Kidney (tissue), 14 donors: ENCODE measurements around the gene AXIN1. TPM values are rescaled to one million over a fixed set of nuclear protein-coding genes. Genes with fewer than 3 reads are reported as not detected.
"Not testable (repeated sequence)": the region's sequence is repeated elsewhere in the genome, so short reads cannot be mapped to it uniquely, and the experiment has no call there.

Experiments used
- DNase-seq, 5 donors: peaks; one replicate each; pipeline ENCODE4 v3.0.0-alpha.2; 2013 to 2020
- FAIRE-seq: peaks from 2 replicates; lab custom pipeline; 2012; peaks lifted over from hg19 to GRCh38; lab: Jason Lieb, UNC
- H3K27ac ChIP-seq, 2 donors: one replicate each; pipeline ENCODE4 v1.7.0; 2013; ENCODE audit warnings: low read depth in 2 of 2, low read length in 2 of 2, inconsistent platforms in 1 of 2
- H3K27me3 ChIP-seq: one replicate; pipeline ENCODE4 v1.7.1; 2013; ENCODE audit warnings: low read length, inconsistent platforms; ENCODE audit not compliant: control insufficient read depth, insufficient read depth
- H3K36me3 ChIP-seq, 3 donors: one replicate each; pipeline versions ENCODE4 v1.7.0 to v1.7.1; 2013; ENCODE audit warnings: low read length in 3 of 3, control low read depth in 1 of 3, inconsistent platforms in 1 of 3; ENCODE audit not compliant: insufficient read depth in 3 of 3, control insufficient read depth in 2 of 3
- H3K4me1 ChIP-seq, 3 donors: one replicate each; pipeline versions ENCODE4 v1.7.0 to v1.7.1; 2013; ENCODE audit warnings: low read length in 3 of 3, inconsistent platforms in 1 of 3, low read depth in 1 of 3; ENCODE audit not compliant: control insufficient read depth in 2 of 3, insufficient read depth in 2 of 3
- H3K4me3 ChIP-seq, 3 donors: one replicate each; pipeline versions ENCODE4 v1.7.0 to v1.8.1; 2013; ENCODE audit warnings: low read length in 3 of 3, control low read depth in 1 of 3, inconsistent platforms in 1 of 3
- H3K9ac ChIP-seq, 3 donors: one replicate each; pipeline versions ENCODE4 v1.7.0 to v1.7.1; 2013; ENCODE audit warnings: low read length in 3 of 3, control low read depth in 1 of 3, inconsistent platforms in 1 of 3
- H3K9me3 ChIP-seq, 3 donors: one replicate each; pipeline versions ENCODE4 v1.7.0 to v1.7.1; 2013; ENCODE audit warnings: low read length in 3 of 3, control low read depth in 1 of 3, inconsistent platforms in 1 of 3; ENCODE audit not compliant: control insufficient read depth in 2 of 3, insufficient read depth in 1 of 3
- CTCF ChIP-seq: IDR thresholded peaks from 3 replicates; pipeline ENCODE4 v1.5.1; 2012; ENCODE audit warnings: mild to moderate bottlenecking, moderate library complexity, borderline replicate concordance; ENCODE audit not compliant: insufficient read depth; ENCODE audit errors: extremely low read depth
- intact Hi-C: fragments of 100-400 bp; cut with DNase I; formaldehyde crosslinking; loops from one replicate; pipeline ENCODE4 v1.11.1; 2022
- polyA plus RNA-seq: library from polyadenylated mRNA; stranded (reverse); fragments of 350-450 nt; fragmentation: Illumina TruSeq; extraction: RNeasy Lipid Tissue Mini Kit (QIAGEN cat#74804); gene quantifications from one replicate; pipeline ENCODE4 v1.2.3, GENCODE V29; 2014; ENCODE audit warnings: low read depth, low replicate concordance; ENCODE audit not compliant: insufficient read depth
- total RNA-seq: library from RNA; stranded (reverse); fragmentation: NEBNext Ultra II Directional; extraction: Animal tissue kit (Norgen Biotek cat#: 25700); gene quantifications from one replicate; pipeline ENCODE4 v1.2.1, GENCODE V29; 2021
- donor health status: control.
- donor health status: control.
- donor health status: control.
- donor health status: control.
- donor health status: control.
- donor health status: DM: yes; HTN: yes; CAD: no.
- donor health status: Normal renal cell carcinoma (clear cell type).

AXIN1 gene
- total and polyA plus RNA-seq, 2 donors from 2014 or later = 9.7 to 24.6 TPM

GRCh38 chr16:259814-260253 lies 92.7 kb downstream of the AXIN1 start:
- FAIRE-seq = no peak
- Histone ChIP-seq H3K36me3 (peaks cover 0 to 30% (median 16%) of the 10 kb centered on the region in 3 donors), H3K9ac (no peak overlapping the region), H3K27ac (no peak overlapping the region), H3K4me3 (no peak overlapping the region), H3K27me3 (no peaks in the 10 kb centered on the region), H3K9me3 (no peaks in the 10 kb centered on the region), H3K4me1 (no peaks in the 10 kb centered on the region)
- intact Hi-C loops = no loop called here
- no peak for TF ChIP-seq CTCF
- DNase-seq = no peak

GRCh38 chr16:259226-259625 lies 93.3 kb downstream of the AXIN1 start:
- intact Hi-C loops = no loop called here
- DNase-seq (no peak), FAIRE-seq (no peak)
- Histone ChIP-seq H3K36me3 (peaks cover 0 to 29% (median 16%) of the 10 kb centered on the region in 3 donors), H3K9me3 (no peaks in the 10 kb centered on the region), H3K27me3 (no peaks in the 10 kb centered on the region), H3K9ac (no peak overlapping the region), H3K27ac (no peak overlapping the region), H3K4me3 (no peak overlapping the region), H3K4me1 (no peaks in the 10 kb centered on the region)
- TF ChIP-seq CTCF = no peak

- H3K27me3 ChIP-seq, FAIRE-seq, DNase-seq, H3K4me3 ChIP-seq, H3K4me1 ChIP-seq, H3K9ac ChIP-seq, H3K27ac ChIP-seq, H3K9me3 ChIP-seq, intact Hi-C loops: not testable (repeated sequence)
- H3K36me3 ChIP-seq = peaks cover 0 to 26% (median 16%) of the 10 kb centered on the region in 3 donors
Measured at GRCh38 chr16:258091-258490, 94.4 kb downstream of the AXIN1 start.

DNA sequence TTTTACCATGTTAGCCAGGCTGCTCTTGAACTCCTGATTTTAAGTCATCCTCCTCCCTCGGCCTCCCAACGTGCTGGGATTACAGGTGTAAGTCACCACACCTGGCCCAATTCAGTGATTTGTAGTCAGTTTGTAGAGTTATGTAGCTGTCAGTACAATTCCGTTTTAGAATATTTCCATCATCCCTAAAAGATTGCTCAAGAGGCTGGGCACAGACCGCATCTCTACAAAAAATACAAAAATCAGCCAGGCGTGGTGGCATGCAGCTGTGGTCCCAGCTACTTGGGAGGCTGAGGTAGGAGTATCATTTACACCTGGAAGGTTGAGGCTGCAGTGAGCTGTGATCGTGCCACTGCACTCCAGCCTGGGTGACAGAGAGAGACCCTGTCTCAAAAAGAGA lies 97.3 kb downstream of the AXIN1 start:
- Histone ChIP-seq H3K9ac (no peak overlapping the region), H3K9me3 (no peaks in the 10 kb centered on the region), H3K27ac (no peak overlapping the region), H3K4me1 (no peaks in the 10 kb centered on the region), H3K4me3 (no peak overlapping the region), H3K27me3 (no peaks in the 10 kb centered on the region), H3K36me3 (peaks cover 0 to 27% (median 15%) of the 10 kb centered on the region in 3 donors)
- DNase-seq (no peak), FAIRE-seq (no peak)
- intact Hi-C loops = no loop called here
- no peak for TF ChIP-seq CTCF
